GM18870 (cell line): ENCODE data around the gene GPR26.
"Not testable (repeated sequence)": the region's sequence is repeated elsewhere in the genome, so short reads cannot be mapped to it uniquely, and the experiment has no call there.

ENCODE experiments used
- ATAC-seq: cut with Tn5 transposase; IDR thresholded peaks from one replicate; pipeline ENCODE4 v1.9.1; 2021; ENCODE audit warnings: moderate library complexity; ENCODE audit not compliant: unreplicated experiment

The GPR26 gene

DNA sequence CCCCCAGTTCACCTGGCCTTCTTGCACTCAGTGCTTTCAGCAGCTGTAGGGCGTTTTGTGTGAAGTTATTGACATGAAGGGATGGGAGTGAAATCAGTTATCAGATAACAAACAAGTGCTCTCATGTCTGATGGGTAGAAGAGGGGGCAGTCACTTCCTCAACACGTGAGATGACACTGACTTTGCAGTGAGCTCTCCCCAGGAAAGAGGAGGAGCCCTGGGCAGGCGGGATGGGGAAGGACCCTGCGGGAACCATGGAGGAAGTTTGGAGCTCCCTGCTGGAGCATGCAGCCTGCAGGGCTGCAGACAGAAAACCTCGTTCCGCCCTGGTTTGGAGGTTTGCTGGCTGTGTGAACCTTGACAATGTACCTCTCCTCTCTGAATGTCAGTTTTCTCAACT, 38.7 kb downstream of the GPR26 start:
- ATAC-seq = no peak

DNA sequence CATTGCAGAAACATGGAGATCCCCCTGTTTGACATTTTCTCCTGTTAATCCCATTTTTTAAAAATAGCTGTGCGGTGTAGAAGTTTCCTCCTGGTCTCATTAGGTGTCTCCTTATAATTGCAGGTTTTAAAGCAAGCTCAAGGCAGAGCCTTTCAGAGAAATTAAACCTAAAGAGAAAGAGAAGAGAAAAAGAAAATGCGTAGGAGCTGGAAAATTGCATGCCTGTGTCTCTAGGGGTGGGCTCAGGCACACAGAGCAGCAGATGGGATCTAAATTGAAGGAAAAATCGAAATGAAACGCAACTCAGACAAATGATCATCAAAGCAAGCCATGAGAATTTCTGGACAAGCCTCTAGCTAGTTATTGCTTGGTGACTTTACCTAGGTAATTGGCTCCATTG, 40.1 kb downstream of the GPR26 start:
- ATAC-seq = no peak

DNA sequence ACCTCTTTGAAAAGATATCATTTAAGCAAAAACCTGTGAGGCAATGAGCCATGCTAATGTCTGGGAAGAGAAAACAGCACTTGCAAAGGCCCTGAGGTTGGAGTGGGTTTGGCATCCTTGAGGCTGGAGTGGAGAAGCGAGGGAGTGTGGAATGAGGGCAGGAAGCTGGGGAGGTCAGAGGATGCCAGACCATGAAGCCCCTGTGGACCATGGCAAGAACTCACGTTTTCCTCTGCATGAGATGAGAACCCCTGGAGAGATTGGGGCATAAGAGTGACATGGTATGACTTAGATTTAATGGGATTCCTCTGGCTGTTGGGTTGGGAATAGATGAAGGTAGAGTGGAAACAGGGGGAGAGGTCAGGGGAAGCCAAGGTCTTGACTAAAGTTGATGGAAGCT, 49.4 kb downstream of the GPR26 start:
- ATAC-seq = no peak

DNA sequence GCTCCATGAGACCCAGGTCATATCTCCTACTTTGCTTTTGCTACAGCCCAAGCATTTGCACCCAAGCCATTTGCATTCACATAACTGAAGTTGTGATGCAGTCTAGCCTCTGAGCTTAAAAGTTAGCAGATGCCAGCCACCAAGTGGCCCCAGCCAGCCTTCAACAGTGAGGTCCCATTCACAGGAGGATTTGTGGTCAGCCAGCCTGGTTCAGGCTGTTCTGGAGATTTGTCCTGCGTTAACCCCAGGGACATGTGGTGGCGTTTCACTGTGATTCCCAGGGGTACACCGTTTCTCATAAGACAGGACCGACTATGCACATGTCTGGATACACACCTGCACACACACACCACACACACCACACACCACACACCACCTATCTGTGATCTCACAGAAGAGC, 51.2 kb downstream of the GPR26 start:
- no peak for ATAC-seq

DNA sequence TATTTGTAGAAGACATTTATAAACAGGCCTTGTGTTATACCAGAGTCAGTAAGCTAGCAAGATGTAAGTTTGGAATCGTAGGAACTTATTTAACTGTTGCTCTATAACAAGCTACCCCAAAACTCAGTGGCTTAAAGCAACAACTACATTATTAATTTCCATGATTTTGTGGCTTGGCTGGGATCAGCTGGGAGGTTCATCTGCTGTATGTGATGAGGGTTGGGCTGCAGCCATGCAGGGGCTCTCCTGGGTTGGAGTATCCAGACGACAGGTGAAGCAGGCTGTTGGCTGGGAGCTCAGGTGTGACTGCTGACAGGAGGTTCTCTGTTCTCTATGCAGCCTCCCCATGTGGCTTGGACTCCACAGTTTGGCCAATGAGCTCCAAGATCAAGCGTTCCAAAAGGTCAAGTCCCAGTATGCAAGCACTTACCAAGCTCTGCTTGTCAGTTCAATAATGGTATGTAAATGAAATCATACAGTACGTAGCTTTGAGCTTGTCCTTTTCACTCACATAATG, 52.4 kb downstream of the GPR26 start:
- ATAC-seq = no peak

DNA sequence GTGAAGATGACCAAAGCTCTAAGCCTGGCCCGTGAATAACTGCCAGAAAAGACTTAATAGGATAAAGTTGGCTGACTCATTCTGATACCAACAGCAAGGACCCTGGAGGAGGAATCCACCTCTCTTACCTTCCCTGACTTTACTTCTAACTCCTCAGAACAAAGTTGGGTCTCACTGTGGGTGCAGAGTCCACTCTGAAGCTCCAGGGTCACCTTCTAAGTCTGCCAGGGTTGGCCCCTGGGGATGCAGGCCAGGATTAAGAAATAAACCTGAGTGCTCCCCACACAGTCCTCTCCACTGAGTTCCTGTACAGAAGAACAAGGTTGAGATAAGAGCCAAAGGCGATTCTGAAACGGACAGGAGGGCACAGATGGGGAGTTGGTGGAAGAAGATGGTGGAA, 54.4 kb downstream of the GPR26 start:
- ATAC-seq = no peak

DNA sequence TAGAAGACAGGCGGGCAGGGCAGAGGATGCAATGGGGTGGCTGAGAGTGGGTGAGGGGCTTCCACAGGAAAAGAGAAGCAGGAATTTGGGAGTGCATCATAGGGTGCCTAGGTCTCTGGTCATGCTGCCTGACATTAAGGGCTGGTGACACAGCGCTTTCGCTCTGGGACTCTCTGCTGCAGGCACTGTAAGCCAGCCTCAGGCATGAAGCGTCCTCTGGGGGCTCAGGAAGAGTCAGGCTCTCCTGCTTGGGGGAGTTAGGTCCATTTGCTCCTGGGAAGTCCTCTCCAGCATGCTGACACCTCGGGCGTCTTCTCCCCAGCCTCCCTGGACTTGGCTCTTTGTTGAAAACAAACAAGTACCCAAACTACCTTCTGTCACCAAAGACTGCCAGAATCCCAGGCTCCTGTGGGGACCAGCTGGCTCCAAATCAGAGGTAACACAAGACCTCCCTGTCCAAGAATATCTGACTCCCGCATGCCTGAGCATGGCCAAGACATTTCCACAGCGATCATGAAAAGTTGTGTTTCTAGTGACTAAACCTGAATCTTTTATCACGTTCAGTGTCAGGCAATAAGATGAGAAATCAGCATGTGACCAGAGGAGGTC, 55.4 kb downstream of the GPR26 start:
- ATAC-seq = no peak

DNA sequence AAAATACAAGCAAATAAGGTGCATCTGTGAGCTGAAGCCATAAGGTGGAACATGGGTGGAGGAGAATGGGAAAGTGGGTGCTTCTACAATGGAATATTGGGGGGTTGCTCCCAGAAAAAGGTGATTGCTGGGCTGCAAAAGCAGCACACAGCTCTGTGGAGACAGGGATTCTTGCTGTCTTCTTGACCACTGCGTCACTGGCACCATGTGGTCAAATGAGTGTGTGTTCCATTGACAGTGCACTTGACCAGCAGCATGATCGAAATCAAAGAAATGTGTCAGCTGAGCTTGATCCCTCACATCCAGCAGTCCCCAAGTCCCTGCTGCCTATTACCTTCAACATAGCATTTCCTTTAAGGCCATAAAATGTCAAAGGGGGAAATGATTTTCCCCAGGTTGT, 56.2 kb downstream of the GPR26 start:
- no peak for ATAC-seq

DNA sequence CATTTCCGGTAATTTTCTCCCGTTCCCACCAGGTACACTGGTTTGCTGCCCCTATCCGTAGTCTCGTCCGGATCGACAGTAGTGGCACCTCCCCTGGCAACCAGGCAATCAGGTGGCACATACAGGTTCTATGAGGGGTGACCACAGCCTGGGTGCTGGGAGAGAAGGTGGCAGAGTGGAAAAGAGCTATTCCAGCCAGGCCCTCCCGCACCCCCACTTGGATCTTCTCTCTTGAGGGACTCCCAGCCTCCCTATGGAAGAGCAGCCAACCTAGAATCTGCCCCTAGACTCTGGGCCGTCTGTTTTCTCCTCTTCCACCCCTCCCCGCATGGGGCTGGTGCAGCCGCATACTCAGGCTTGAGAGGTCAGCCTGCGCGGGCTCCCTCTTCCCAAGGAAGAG, 58.6 kb downstream of the GPR26 start:
- no peak for ATAC-seq

DNA sequence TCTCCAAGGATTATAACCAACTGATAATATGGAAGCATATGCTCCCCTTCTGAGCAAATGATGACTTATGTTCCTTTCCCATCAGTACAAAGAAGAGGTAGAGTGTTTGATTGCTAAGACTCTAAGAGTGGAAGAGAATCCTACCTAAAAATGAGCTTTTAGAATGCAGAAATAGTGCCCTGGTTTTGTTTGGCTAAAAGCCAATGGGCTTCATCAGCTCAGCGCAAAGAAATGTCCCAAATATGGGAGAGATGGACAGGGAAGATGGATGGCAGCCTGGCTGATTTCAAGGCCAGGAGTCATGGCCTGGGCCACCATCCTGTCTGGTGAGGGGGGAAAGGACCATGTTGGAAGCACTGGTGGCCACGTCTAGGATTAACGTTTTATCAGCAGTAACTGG, 60.2 kb downstream of the GPR26 start:
- ATAC-seq = no peak

DNA sequence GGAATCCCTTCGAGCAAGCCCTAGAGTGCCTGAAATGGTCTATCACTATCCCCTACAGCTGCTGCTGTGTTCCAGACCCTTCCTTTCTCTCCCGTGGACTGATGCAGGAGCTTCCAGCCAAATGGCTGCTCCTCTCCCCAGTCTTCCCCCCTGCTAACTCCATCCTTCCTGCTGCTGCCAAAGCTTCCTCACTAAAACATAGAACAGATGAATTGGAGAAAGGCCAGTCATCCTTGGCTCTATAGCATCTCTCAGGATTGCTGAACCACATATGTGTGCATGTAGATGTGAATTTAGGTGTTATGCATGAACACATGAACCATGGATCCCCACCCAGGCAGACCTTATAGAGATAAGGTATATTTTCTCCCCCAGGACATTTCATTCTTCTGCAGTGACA, 60.7 kb downstream of the GPR26 start:
- no peak for ATAC-seq

DNA sequence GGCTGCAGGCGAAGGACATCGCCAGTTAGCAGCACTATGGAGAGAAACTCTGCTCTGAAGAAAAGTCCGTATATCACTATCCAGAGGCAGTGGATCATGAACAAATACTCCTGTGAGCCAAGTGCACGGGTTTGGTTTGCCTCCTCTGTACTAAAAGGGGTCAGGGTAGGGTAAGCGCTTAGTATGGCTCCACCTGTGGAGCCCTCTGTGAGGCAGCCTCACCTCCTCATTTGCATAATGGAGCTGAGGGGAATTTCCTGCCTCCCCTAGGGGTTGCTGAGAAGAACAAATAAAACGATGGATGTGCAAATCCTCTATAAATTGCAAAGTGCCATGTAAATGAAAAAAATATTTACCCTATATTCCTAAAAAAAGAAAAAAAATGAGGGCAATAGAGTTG, 63.4 kb downstream of the GPR26 start:
- no peak for ATAC-seq

DNA sequence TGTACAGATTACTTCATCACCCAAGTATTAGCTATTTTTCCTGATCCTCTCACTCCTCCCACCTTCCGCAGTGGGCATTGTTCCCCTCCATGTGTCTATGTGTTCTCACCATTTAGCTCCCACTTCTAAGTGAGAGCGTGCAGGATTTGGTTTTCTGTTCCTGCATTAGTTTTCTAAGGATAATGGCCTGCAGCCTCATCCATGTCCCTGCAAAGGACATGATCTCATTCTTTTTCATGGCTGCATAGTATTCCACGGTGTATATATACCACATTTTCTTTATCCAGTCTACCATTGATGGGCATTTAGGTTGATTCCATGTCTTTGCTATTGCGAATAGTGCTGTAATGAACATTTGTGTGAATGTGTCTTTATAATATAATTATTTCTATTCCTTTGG, 70.8 kb downstream of the GPR26 start:
- ATAC-seq = not testable (repeated sequence)

DNA sequence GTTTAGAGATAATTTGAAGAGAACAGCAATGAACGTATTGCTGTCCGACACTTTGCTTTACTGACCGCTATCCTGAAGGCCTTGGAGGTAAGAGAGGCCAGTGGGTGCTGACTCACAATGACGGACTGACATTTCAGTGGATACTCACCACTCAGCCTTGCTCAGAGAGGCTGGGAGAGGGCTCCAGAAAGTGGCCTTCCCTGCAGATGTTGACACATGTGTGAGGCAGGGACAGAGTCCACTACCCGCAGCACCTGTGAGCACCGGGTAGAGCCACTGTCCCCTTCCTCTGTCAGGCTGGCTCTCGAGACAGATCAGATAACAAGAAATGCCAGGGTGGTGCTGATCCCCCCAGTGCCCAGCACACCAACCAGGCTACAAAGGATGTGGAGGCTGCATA, 75.0 kb downstream of the GPR26 start:
- no peak for ATAC-seq

DNA sequence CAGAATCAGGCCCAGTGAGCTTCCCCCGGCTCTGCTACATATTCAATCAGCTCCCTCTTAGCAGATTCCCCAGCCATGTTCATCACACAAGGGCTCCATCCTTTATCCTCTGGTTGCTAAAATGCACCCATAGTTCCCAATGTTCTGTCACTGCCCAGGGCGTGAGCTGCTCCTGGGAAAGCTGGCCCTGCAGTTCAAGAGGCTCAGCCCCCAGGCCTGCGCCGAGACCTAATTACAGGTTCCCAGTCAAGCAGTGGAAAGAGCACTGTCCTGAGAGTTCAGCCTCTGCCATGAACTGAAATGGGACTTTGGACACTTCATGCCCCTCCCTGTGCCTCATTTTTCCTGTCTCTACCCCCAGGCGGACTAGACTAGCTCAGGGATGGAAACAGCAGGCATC, 75.6 kb downstream of the GPR26 start:
- ATAC-seq = no peak

DNA sequence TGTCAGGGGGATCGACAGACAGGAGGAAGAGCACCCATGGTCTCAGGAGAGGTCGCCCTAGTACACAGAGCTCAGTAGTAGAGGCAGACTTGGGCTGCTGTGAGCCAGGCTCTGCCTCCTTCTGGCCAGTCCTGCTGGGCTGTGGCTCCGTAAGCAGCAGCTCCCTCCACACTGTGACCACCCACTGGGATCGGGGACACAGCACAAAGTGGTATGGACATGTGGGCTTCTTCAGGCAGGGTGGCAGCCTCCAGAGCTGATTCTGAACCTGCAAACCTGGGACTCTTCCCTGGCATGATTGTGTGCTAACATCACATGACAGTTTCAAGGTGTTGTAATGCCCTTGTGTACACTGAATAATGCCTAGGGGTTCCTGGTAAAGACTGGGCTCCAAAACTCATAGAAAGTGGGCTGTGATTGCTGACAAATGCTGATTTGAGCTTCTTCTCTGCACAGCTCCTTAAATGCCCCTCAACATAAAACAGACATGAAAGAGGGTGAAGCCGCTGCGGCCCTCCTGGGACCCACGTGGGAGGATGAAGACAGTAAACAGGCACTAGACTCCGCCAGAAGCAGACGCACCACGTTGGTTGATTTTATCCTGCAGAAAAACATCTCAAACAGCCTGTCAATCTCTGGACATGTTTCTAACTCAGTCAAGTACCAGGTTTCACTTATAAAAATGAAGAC, 76.7 kb downstream of the GPR26 start:
- ATAC-seq = no peak

DNA sequence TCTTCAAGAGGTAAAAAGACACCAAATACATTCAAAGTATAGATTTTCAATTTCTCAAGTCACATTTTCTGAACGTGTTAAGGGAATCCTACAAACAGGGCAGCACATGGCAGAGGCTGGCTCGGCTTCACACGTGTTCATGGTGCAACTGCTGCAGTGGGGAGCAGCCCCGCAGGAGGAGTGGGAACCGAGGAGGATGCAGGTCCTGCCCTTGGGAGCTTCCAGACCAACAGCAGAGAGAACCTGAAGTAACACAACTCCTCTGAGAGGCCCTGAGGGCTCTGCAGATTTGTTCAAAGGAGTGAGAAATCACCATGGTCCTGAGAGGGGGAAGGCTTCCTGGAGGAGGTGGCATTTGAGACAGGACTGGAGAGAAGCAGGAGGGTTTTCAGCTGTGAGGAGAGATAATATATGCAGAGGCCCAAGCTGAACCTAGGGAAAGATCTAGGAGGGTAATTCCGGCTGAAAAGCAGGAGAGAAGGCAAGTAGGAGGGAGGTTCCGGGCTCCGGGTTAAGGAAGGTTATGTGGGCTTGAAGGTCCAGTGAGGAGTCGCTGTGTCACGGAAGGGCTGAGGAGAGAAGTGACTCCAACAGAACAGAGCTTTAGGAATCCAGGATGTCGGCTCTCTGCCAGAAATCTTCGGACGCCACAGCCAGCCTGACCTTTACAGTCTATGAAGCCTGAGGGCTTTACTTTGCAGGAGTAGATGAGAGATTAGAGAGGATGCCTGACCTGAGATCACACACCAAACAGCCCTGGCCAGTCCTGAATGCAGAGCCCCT, 77.5 kb downstream of the GPR26 start:
- ATAC-seq = no peak

DNA sequence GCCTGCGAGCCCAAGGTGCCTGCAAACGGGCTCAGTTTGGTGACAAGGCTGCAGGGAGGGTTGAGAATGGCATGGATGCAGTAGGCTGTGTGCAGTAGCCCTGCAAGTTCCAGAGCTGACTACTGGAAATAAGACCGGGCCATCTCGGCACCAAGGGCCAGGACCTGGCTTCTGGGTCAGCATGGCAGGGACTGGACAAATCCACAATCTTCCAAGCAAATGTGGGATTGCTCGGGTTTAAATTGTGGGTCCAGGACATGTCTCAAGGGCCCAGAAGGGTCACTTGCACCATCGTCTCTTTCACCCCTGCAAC, 78.0 kb downstream of the GPR26 start:
- no peak for ATAC-seq
